Liver (tissue), 3 donors: Measurements from ENCODE around the gene ERMARD.

Experiments used
- EGR1 ChIP-seq, 2 donors: IDR thresholded peaks; 2 replicates each; pipeline ENCODE4 v1.6.1; 2016 to 2018; ENCODE audit warnings: antibody characterized with exemption in 2 of 2, low read depth in 2 of 2
- GABPA ChIP-seq, 2 donors: IDR thresholded peaks in 1 of 2; conservative IDR thresholded peaks in 1 of 2; 2 replicates each; pipeline ENCODE4 v1.6.1; 2016; ENCODE audit warnings: antibody characterized with exemption in 2 of 2, mild to moderate bottlenecking in 1 of 2, moderate library complexity in 1 of 2
- HNF4G ChIP-seq: IDR thresholded peaks from 2 replicates; pipeline ENCODE4 v1.6.1; 2016; ENCODE audit warnings: antibody characterized with exemption
- RAD21 ChIP-seq, 2 donors: IDR thresholded peaks; 2 replicates each; pipeline ENCODE4 v1.6.1; 2016; ENCODE audit warnings: antibody characterized with exemption in 2 of 2, mild to moderate bottlenecking in 2 of 2
- TAF1 ChIP-seq: conservative IDR thresholded peaks from 2 replicates; pipeline ENCODE4 v1.6.1; 2016; ENCODE audit warnings: antibody characterized with exemption, mild to moderate bottlenecking
- YY1 ChIP-seq: IDR thresholded peaks from 2 replicates; pipeline ENCODE4 v1.6.1; 2016; ENCODE audit warnings: antibody characterized with exemption, mild to moderate bottlenecking
- TF ChIP-seq, protein P1 (sequence below): IDR thresholded peaks from 2 replicates; pipeline ENCODE4 v1.6.1; 2016; ENCODE audit warnings: antibody characterized with exemption
- TF ChIP-seq, protein P2 (sequence below): fragments of 150-350 bp; IDR thresholded peaks from 2 replicates; pipeline ENCODE4 v1.5.1; 2017; ENCODE audit warnings: improper control_type of control experiment, low read depth, low read length; ENCODE audit not compliant: missing input control
- donor health status: healthy.
- donor health status: healthy.

DNA sequence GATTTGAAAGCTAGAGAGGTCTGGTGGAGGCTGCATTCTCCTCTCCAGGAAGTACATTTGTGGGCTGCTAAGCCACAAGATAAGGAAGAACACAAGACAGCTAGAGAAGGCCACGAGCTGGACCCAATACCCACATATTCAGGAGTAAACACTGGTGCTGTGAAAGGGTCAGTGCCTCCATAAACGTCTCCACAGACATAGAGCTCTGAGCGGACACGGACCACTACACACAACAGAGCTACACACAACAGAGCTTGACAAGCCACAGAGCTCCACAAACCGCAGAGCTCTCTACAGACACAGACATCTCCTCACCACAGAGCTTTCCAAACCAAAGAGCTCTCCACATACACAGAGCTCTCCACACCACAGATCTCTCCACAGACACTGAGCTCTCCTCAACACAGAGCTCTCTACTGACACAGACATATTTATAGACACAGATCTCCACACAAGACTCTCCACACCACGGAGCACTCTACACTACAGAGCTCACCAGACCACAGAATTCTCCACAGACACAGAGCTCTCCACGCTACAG, 51.9 kb downstream of the ERMARD start:
- TF ChIP-seq YY1 (no peak), GABPA (IDR thresholded peaks at IDR 0.05 in 1 of 2, conservative IDR thresholded peaks at IDR 0.05 in 1 of 2) (no peak), EGR1 (IDR thresholded peaks at IDR 0.05; ENCODE audit: low read depth in 2 of 2) (no peak), TAF1 (no peak), HNF4G (no peak), RAD21 (IDR thresholded peaks at IDR 0.05) (no peak)
- TF ChIP-seq, protein P1, sequence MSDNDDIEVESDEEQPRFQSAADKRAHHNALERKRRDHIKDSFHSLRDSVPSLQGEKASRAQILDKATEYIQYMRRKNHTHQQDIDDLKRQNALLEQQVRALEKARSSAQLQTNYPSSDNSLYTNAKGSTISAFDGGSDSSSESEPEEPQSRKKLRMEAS, result no peak
- TF ChIP-seq, protein P2, sequence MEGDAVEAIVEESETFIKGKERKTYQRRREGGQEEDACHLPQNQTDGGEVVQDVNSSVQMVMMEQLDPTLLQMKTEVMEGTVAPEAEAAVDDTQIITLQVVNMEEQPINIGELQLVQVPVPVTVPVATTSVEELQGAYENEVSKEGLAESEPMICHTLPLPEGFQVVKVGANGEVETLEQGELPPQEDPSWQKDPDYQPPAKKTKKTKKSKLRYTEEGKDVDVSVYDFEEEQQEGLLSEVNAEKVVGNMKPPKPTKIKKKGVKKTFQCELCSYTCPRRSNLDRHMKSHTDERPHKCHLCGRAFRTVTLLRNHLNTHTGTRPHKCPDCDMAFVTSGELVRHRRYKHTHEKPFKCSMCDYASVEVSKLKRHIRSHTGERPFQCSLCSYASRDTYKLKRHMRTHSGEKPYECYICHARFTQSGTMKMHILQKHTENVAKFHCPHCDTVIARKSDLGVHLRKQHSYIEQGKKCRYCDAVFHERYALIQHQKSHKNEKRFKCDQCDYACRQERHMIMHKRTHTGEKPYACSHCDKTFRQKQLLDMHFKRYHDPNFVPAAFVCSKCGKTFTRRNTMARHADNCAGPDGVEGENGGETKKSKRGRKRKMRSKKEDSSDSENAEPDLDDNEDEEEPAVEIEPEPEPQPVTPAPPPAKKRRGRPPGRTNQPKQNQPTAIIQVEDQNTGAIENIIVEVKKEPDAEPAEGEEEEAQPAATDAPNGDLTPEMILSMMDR, result no peak
